CD4-positive, alpha-beta T cell (primary cell): ENCODE measurements around the gene POP4. TPM values are rescaled to one million over a fixed set of nuclear protein-coding genes. Genes with fewer than 3 reads are reported as not detected.

Experiments used
- ATAC-seq: fragments of 200-7000 bp; cut with Tn5 transposase; one replicate; pipeline ENCODE4 v1.10.0; 2022; ENCODE audit warnings: mild to moderate bottlenecking; ENCODE audit not compliant: poor library complexity
- CTCF ChIA-PET: fragments of 350-600 bp; sonication (Branson Sonifier 250); formaldehyde crosslinking; loops from one replicate; lab custom pipeline; 2021; ENCODE audit warnings: antibody characterized with exemption, inconsistent platforms; lab: Charles Lee
- POLR2A ChIA-PET: fragments of 350-600 bp; sonication (Branson Sonifier 250); formaldehyde crosslinking; loops from one replicate; lab custom pipeline; 2021; ENCODE audit warnings: antibody characterized with exemption, inconsistent platforms; lab: Charles Lee
- DNase-seq, 14 experiments: peaks; one replicate each; pipeline ENCODE4 v3.0.0-alpha.2; 2013 to 2020; ENCODE audit warnings: mixed read lengths in 2 of 14
- H3K27ac ChIP-seq, 2 donors: one replicate each; pipeline versions ENCODE4 v1.5.1 to v1.7.0; 2013; ENCODE audit warnings: low read length in 2 of 2, low read depth in 1 of 2, mild to moderate bottlenecking in 1 of 2
- H3K27me3 ChIP-seq, 2 experiments: 1 replicate in 1 of 2; 2 replicates in 1 of 2; pipeline versions ENCODE4 v1.6.1 to v1.7.0; 2013; ENCODE audit warnings: low read length in 2 of 2, control low read depth in 1 of 2, mild to moderate bottlenecking in 1 of 2, moderate library complexity in 1 of 2; ENCODE audit not compliant: insufficient read depth in 2 of 2, control insufficient read depth in 1 of 2
- H3K36me3 ChIP-seq: one replicate; pipeline ENCODE4 v1.6.1; 2013; ENCODE audit warnings: low read length, control low read depth; ENCODE audit not compliant: insufficient read depth
- H3K4me1 ChIP-seq: one replicate; pipeline ENCODE4 v1.6.1; 2013; ENCODE audit warnings: low read length, control low read depth; ENCODE audit not compliant: insufficient read depth
- H3K4me3 ChIP-seq: one replicate; pipeline ENCODE4 v1.5.1; 2013; ENCODE audit warnings: mild to moderate bottlenecking, low read length, moderate library complexity
- H3K9me3 ChIP-seq, 2 experiments: 1 replicate in 1 of 2; 2 replicates in 1 of 2; pipeline versions ENCODE4 v1.6.1 to v1.7.0; 2013; ENCODE audit warnings: low read length in 2 of 2, mild to moderate bottlenecking in 2 of 2, control low read depth in 1 of 2, moderate library complexity in 1 of 2; ENCODE audit not compliant: control insufficient read depth in 1 of 2, insufficient read depth in 1 of 2
- H3K27ac Mint-ChIP-seq: one replicate; pipeline ENCODE4 v1.8.0; 2020; ENCODE audit warnings: mixed read lengths
- H3K27me3 Mint-ChIP-seq: one replicate; pipeline ENCODE4 v1.8.0; 2021; ENCODE audit warnings: mixed read lengths
- H3K36me3 Mint-ChIP-seq: one replicate; pipeline ENCODE4 v1.8.0; 2021; ENCODE audit warnings: low read depth, mixed read lengths
- H3K4me1 Mint-ChIP-seq: one replicate; pipeline ENCODE4 v1.8.0; 2021; ENCODE audit warnings: low read depth, mixed read lengths
- H3K4me3 Mint-ChIP-seq: one replicate; pipeline ENCODE4 v1.8.0; 2020; ENCODE audit warnings: mild to moderate bottlenecking, mixed read lengths
- H3K9me3 Mint-ChIP-seq: one replicate; pipeline ENCODE4 v1.8.0; 2020; ENCODE audit warnings: mixed read lengths
- intact Hi-C, 2 experiments: fragments of 100-400 bp; cut with DNase I in 1 of 2; cut with micrococcal nuclease in 1 of 2; formaldehyde crosslinking; loops; one replicate each; pipeline versions ENCODE4 v1.15.1 to v1.9.0; 2023 to 2025; cut with DNase I, micrococcal nuclease
- total RNA-seq, 174 experiments: library from RNA in 2 of 174; stranded (reverse) in 2 of 174; gene quantifications; one replicate each; pipeline ENCODE4 v1.2.3 and lab custom pipeline; 2021 to 2026
- TF ChIP-seq, protein P1 (sequence below): fragments of 200-600 bp; IDR thresholded peaks from one replicate; pipeline ENCODE4 v1.8.0; 2022; ENCODE audit warnings: antibody characterized with exemption, mild to moderate bottlenecking

Gene POP4
- total RNA-seq, 2 experiments from 2014 or later, result 40.5 to 42.0 TPM

DNA sequence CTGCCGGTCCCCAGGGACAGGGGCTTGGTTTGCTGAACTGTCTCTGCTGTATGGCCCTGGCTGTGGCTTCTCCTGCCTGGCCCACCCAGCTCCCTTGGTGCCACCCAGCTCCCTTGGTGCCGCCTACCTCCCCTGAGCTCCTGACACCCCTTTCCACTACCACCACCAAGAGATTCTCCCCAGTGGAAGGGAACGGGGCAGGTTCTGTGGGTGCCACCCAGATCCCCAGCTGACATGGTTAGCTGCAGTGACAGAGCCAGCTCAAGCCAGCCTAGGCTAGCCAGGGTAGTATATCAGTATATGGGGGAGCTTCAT is 28.5 kb upstream of the POP4 start:
- Mint-ChIP-seq H3K36me3 (no peaks in the 10 kb centered on the region), H3K27me3 (peaks cover 75% of the 10 kb centered on the region), H3K27ac (no peak overlapping the region), H3K4me3 (no peak overlapping the region), H3K4me1 (no peaks in the 10 kb centered on the region), H3K9me3 (peaks cover 3% of the 10 kb centered on the region)
- POLR2A ChIA-PET, result no interaction called here
- H3K4me3 ChIP-seq, result no peak overlapping the region
- peaks cover 0 to 3% of the 10 kb centered on the region in 2 experiments for H3K9me3 ChIP-seq
- no peak for ATAC-seq
- CTCF ChIA-PET, result no interaction called here
- peaks cover 6 to 29% of the 10 kb centered on the region in 2 experiments for H3K27me3 ChIP-seq
- H3K27ac ChIP-seq, result no peak overlapping the region
- H3K36me3 ChIP-seq, result no peaks in the 10 kb centered on the region
- TF ChIP-seq, protein P1, sequence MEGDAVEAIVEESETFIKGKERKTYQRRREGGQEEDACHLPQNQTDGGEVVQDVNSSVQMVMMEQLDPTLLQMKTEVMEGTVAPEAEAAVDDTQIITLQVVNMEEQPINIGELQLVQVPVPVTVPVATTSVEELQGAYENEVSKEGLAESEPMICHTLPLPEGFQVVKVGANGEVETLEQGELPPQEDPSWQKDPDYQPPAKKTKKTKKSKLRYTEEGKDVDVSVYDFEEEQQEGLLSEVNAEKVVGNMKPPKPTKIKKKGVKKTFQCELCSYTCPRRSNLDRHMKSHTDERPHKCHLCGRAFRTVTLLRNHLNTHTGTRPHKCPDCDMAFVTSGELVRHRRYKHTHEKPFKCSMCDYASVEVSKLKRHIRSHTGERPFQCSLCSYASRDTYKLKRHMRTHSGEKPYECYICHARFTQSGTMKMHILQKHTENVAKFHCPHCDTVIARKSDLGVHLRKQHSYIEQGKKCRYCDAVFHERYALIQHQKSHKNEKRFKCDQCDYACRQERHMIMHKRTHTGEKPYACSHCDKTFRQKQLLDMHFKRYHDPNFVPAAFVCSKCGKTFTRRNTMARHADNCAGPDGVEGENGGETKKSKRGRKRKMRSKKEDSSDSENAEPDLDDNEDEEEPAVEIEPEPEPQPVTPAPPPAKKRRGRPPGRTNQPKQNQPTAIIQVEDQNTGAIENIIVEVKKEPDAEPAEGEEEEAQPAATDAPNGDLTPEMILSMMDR, result no peak
- intact Hi-C loops, result no loop called here
- no peak for DNase-seq
- no peaks in the 10 kb centered on the region for H3K4me1 ChIP-seq

DNA sequence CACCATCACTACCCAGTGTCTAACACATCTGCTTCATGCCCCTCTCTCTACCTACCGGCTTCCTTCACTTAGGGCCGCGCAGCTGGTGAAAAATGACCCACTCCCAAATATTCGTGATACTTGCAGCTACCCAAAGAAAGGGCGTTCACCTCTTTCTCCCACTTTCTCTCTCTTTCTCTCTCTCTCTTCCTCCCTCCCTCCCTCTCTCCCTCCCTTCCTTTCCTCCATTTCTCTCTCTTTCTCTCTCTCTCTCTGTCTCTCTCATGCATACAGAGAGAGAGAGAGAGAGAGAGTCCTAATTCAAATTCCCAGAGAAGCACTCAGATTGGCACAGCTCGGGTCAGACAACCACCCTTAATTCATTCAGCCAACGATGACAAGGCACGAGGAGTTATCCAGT is 27.7 kb upstream of the POP4 start:
- no peak for ATAC-seq
- Mint-ChIP-seq H3K4me1 (no peaks in the 10 kb centered on the region), H3K27ac (no peak overlapping the region), H3K4me3 (no peak overlapping the region), H3K27me3 (peaks cover 74% of the 10 kb centered on the region), H3K36me3 (no peaks in the 10 kb centered on the region), H3K9me3 (peaks cover 3% of the 10 kb centered on the region)
- Histone ChIP-seq H3K9me3 (peaks cover 0 to 3% of the 10 kb centered on the region in 2 experiments), H3K4me3 (no peak overlapping the region), H3K27me3 (peaks cover 6 to 29% of the 10 kb centered on the region in 2 experiments), H3K36me3 (no peaks in the 10 kb centered on the region), H3K27ac (no peak overlapping the region), H3K4me1 (no peaks in the 10 kb centered on the region)
- intact Hi-C loops, result no loop called here
- TF ChIP-seq, protein P1, result no peak
- CTCF ChIA-PET, result no interaction called here
- DNase-seq, result no peak
- POLR2A ChIA-PET, result no interaction called here

DNA sequence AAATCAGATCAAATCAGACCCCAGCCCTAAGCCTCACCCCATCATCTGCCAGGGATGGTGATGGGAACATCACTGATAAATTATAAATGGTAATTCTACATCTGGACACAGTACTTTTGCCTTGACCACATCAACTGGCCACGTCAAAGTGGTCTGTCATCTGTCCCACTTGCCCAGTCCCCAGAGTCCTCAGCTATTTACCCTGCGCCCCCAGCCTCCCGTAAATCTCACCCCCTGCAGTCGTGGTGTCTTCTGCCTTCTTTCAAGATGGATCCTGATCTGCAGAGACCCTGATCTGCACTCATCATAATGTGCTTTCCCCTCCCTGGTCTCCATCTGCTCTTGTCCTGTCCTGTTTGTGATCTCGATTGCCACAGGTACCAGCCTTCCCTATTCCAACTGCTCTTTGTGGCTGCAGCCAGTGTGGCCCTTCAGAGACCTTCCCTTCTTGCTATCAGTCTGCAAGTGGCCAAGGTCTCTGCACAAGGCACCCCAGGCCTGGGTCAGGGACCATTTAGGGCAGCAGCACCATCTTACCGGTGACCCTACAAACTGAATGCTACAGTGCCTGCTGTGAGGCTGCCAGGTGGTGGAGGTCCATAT is 26.7 kb upstream of the POP4 start:
- ATAC-seq (no peak), DNase-seq (no peak)
- Mint-ChIP-seq H3K27me3 (peaks cover 66% of the 10 kb centered on the region), H3K4me3 (no peak overlapping the region), H3K36me3 (no peaks in the 10 kb centered on the region), H3K4me1 (no peaks in the 10 kb centered on the region), H3K27ac (no peak overlapping the region), H3K9me3 (peaks cover 3% of the 10 kb centered on the region)
- POLR2A ChIA-PET, result no interaction called here
- Histone ChIP-seq H3K9me3 (peaks cover 0 to 3% of the 10 kb centered on the region in 2 experiments), H3K4me3 (no peak overlapping the region), H3K27me3 (peaks cover 3 to 29% of the 10 kb centered on the region in 2 experiments), H3K27ac (no peak overlapping the region), H3K36me3 (no peaks in the 10 kb centered on the region), H3K4me1 (no peaks in the 10 kb centered on the region)
- CTCF ChIA-PET, result no interaction called here
- TF ChIP-seq, protein P1, result no peak
- intact Hi-C loops, result no loop called here
